Neural progenitor cell (in vitro differentiated cells): Measurements from ENCODE around the gene MYMX. TPM values are rescaled to one million over a fixed set of nuclear protein-coding genes. Genes with fewer than 3 reads are reported as not detected.

ENCODE experiments used
- DNase-seq: peaks from one replicate; pipeline ENCODE4 v3.0.0-alpha.2; 2016; ENCODE audit warnings: low spot score
- H2AFZ ChIP-seq: fragments of 200-600 bp; sonication (generic); replicated peaks from 2 replicates; pipeline ENCODE4 v1.6.1; 2016; ENCODE audit warnings: antibody characterized with exemption
- H3F3A ChIP-seq: fragments of 200-600 bp; sonication (generic); 2 replicates; pipeline ENCODE4 v1.6.1; 2016; ENCODE audit warnings: antibody characterized with exemption, low read depth
- H3K27ac ChIP-seq: fragments of 200-600 bp; sonication (generic); 2 replicates; pipeline ENCODE4 v1.5.1; 2016; ENCODE audit warnings: mild to moderate bottlenecking
- H3K27me3 ChIP-seq: fragments of 200-600 bp; sonication (generic); 2 replicates; pipeline ENCODE4 v1.6.1; 2016; ENCODE audit warnings: mild to moderate bottlenecking, moderate library complexity
- H3K36me3 ChIP-seq: fragments of 200-600 bp; sonication (generic); 2 replicates; pipeline ENCODE4 v1.5.1; 2016
- H3K4me1 ChIP-seq: fragments of 200-600 bp; sonication (generic); 2 replicates; pipeline ENCODE4 v1.6.1; 2016; ENCODE audit warnings: mixed run types
- H3K4me2 ChIP-seq: fragments of 200-600 bp; sonication (generic); 2 replicates; pipeline ENCODE4 v1.6.1; 2016
- H3K4me3 ChIP-seq: fragments of 200-600 bp; sonication (generic); 2 replicates; pipeline ENCODE4 v1.5.1; 2016
- H3K79me2 ChIP-seq: fragments of 200-600 bp; sonication (generic); 2 replicates; pipeline ENCODE4 v1.6.1; 2016; ENCODE audit warnings: low read depth
- H3K9ac ChIP-seq: fragments of 200-600 bp; sonication (generic); 2 replicates; pipeline ENCODE4 v1.6.1; 2016
- H3K9me3 ChIP-seq: fragments of 200-600 bp; sonication (generic); 2 replicates; pipeline ENCODE4 v1.5.1; 2016; ENCODE audit warnings: low read depth
- H4K20me1 ChIP-seq: fragments of 200-600 bp; sonication (generic); 2 replicates; pipeline ENCODE4 v1.6.1; 2016; ENCODE audit warnings: low read depth
- H3K27ac Mint-ChIP-seq: 3 replicates; pipeline ENCODE4 v1.8.0; 2021; ENCODE audit warnings: mixed read lengths
- H3K27me3 Mint-ChIP-seq: 2 replicates; pipeline ENCODE4 v1.8.0; 2022; ENCODE audit warnings: low read depth, mild to moderate bottlenecking, inconsistent platforms, moderate library complexity, mixed read lengths; ENCODE audit not compliant: insufficient read depth
- H3K36me3 Mint-ChIP-seq: 3 replicates; pipeline ENCODE4 v1.8.0; 2021; ENCODE audit warnings: mixed read lengths
- H3K4me1 Mint-ChIP-seq: 3 replicates; pipeline ENCODE4 v1.8.0; 2021; ENCODE audit warnings: mixed read lengths
- H3K4me3 Mint-ChIP-seq: 3 replicates; pipeline ENCODE4 v1.8.0; 2021; ENCODE audit warnings: mild to moderate bottlenecking, moderate library complexity, mixed read lengths
- H3K9me3 Mint-ChIP-seq: 3 replicates; pipeline ENCODE4 v1.8.0; 2020; ENCODE audit warnings: mixed read lengths
- EZH2 ChIP-seq: fragments of 200-600 bp; sonication (generic); IDR thresholded peaks from 2 replicates; pipeline ENCODE4 v1.6.1; 2017; ENCODE audit warnings: antibody characterized with exemption, mild to moderate bottlenecking, moderate library complexity
- EZH2phosphoT487 ChIP-seq: fragments of 200-600 bp; sonication (generic); IDR thresholded peaks from 2 replicates; pipeline ENCODE4 v1.6.1; 2017; ENCODE audit warnings: antibody characterized with exemption
- total RNA-seq: library from RNA; depleted of rRNA; stranded (reverse); fragments of >200 nt; gene quantifications from 2 replicates; pipeline ENCODE4 v1.2.3, GENCODE V29; 2015; ENCODE audit warnings: low replicate concordance
- TF ChIP-seq, protein P1 (sequence below): fragments of 200-600 bp; sonication (generic); IDR thresholded peaks from 2 replicates; pipeline ENCODE4 v1.5.1; 2017; ENCODE audit warnings: antibody characterized with exemption, mild to moderate bottlenecking

MYMX gene
- total RNA-seq, 1 donor from 2014 or later = 0.54 TPM

DNA sequence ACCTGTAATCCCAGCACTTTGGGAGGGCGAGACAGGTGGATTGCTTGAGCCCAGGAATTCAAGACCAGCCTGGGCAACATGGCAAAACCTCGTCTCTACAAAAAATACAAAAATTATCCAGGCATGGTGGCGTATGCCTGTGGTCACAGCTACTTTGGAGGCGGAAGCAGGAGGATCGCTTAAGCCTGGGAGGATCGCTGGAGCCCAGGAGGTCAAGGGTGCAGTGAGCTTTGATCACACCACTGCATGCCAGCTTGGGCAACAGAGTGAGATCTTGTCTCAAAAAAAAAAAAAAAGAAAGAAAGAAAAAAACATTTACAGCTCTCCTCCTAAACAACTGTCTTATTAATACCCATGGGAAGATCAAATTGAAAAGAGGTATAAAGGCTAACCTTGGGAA lies 8.8 kb upstream of the MYMX start:
- Mint-ChIP-seq H3K36me3 (no peaks in the 10 kb centered on the region), H3K27ac (peak overlapping the region; percentile 12), H3K27me3 (peaks cover 8% of the 10 kb centered on the region), H3K4me1 (peaks cover 13% of the 10 kb centered on the region), H3K9me3 (no peaks in the 10 kb centered on the region), H3K4me3 (peak overlapping the region; percentile 18)
- Histone ChIP-seq H3F3A (peaks cover 34% of the 10 kb centered on the region), H3K9ac (no peak overlapping the region), H3K4me2 (no peak overlapping the region), H3K27ac (no peak overlapping the region), H3K9me3 (no peaks in the 10 kb centered on the region), H3K4me1 (peaks cover 20% of the 10 kb centered on the region), H3K4me3 (no peak overlapping the region), H3K36me3 (no peaks in the 10 kb centered on the region), H3K79me2 (no peaks in the 10 kb centered on the region), H2AFZ (no peak overlapping the region), H4K20me1 (no peaks in the 10 kb centered on the region), H3K27me3 (no peaks in the 10 kb centered on the region)
- no peak for TF ChIP-seq EZH2
- no peak for DNase-seq

DNA sequence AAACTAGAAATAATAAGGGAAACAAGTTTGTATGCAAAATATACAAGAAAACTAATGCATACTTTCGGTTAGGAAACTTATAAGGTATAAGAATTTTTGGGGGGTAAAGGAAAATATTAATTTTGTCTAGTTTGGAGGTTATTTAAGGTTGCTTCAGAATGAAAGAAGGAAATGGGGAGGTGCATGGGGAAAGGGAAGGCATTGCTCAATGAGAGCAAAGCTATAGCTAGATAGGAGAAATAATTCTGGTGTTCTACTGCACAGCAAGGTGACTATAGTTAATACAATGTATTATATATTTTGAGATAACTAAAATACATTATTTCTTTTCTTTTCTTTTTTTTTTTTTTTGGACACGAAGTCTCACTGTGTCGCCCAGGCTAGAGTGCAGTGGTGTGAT lies 5.4 kb upstream of the MYMX start:
- TF ChIP-seq, protein P1, sequence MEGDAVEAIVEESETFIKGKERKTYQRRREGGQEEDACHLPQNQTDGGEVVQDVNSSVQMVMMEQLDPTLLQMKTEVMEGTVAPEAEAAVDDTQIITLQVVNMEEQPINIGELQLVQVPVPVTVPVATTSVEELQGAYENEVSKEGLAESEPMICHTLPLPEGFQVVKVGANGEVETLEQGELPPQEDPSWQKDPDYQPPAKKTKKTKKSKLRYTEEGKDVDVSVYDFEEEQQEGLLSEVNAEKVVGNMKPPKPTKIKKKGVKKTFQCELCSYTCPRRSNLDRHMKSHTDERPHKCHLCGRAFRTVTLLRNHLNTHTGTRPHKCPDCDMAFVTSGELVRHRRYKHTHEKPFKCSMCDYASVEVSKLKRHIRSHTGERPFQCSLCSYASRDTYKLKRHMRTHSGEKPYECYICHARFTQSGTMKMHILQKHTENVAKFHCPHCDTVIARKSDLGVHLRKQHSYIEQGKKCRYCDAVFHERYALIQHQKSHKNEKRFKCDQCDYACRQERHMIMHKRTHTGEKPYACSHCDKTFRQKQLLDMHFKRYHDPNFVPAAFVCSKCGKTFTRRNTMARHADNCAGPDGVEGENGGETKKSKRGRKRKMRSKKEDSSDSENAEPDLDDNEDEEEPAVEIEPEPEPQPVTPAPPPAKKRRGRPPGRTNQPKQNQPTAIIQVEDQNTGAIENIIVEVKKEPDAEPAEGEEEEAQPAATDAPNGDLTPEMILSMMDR = no peak
- no peak for TF ChIP-seq EZH2phosphoT487
- no peak for TF ChIP-seq EZH2
- H3K4me2 ChIP-seq = no peak overlapping the region
- no peak overlapping the region for H3K27ac Mint-ChIP-seq
- H3K9me3 ChIP-seq = no peaks in the 10 kb centered on the region
- no peak overlapping the region for H2AFZ ChIP-seq
- peaks cover 13% of the 10 kb centered on the region for H3K4me1 Mint-ChIP-seq
- no peaks in the 10 kb centered on the region for H3K36me3 Mint-ChIP-seq
- peaks cover 8% of the 10 kb centered on the region for H3K27me3 Mint-ChIP-seq
- H3K4me3 ChIP-seq = no peak overlapping the region
- peaks cover 28% of the 10 kb centered on the region for H3F3A ChIP-seq
- DNase-seq = no peak
- H3K4me1 ChIP-seq = peaks cover 13% of the 10 kb centered on the region
- no peak overlapping the region for H3K4me3 Mint-ChIP-seq
- no peaks in the 10 kb centered on the region for H3K79me2 ChIP-seq
- no peaks in the 10 kb centered on the region for H3K9me3 Mint-ChIP-seq
- H3K9ac ChIP-seq = no peak overlapping the region
- no peaks in the 10 kb centered on the region for H3K36me3 ChIP-seq
- no peak overlapping the region for H3K27ac ChIP-seq
- no peaks in the 10 kb centered on the region for H3K27me3 ChIP-seq
- no peaks in the 10 kb centered on the region for H4K20me1 ChIP-seq

DNA sequence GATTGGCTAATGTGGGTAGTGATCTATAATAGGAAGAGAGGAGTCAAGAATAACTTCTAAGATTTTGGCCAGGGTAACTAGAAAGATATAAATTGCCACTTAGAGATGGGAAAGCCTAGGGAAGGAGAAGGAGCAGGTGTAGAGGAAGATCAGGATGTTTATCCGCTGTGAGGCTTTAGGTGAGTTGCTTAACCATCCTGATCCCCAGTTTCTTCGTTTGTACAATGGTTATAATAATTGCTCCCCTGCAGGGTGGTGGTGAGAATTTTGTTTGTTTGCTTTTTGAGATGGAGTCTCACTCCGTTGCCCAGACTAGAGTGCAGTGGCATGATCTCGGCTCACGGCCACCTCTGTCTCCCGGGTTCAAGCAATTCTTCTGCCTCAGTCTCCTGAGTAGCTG lies 2.4 kb upstream of the MYMX start:
- H3K4me3 Mint-ChIP-seq = no peak overlapping the region
- H3K9me3 Mint-ChIP-seq = no peaks in the 10 kb centered on the region
- no peak overlapping the region for H3K27ac ChIP-seq
- H3K4me1 Mint-ChIP-seq = peaks cover 21% of the 10 kb centered on the region
- no peak overlapping the region for H2AFZ ChIP-seq
- H3K4me3 ChIP-seq = no peak overlapping the region
- H3K9ac ChIP-seq = no peak overlapping the region
- peaks cover 13% of the 10 kb centered on the region for H3K27me3 ChIP-seq
- no peaks in the 10 kb centered on the region for H3K9me3 ChIP-seq
- no peak overlapping the region for H3K4me2 ChIP-seq
- H3K36me3 Mint-ChIP-seq = no peaks in the 10 kb centered on the region
- TF ChIP-seq EZH2 (no peak), EZH2phosphoT487 (no peak)
- TF ChIP-seq, protein P1 = no peak
- H3K27me3 Mint-ChIP-seq = peaks cover 14% of the 10 kb centered on the region
- no peaks in the 10 kb centered on the region for H4K20me1 ChIP-seq
- H3K79me2 ChIP-seq = no peaks in the 10 kb centered on the region
- no peak overlapping the region for H3K27ac Mint-ChIP-seq
- H3F3A ChIP-seq = peaks cover 34% of the 10 kb centered on the region
- DNase-seq = no peak
- H3K36me3 ChIP-seq = no peaks in the 10 kb centered on the region
- H3K4me1 ChIP-seq = peaks cover 29% of the 10 kb centered on the region

DNA sequence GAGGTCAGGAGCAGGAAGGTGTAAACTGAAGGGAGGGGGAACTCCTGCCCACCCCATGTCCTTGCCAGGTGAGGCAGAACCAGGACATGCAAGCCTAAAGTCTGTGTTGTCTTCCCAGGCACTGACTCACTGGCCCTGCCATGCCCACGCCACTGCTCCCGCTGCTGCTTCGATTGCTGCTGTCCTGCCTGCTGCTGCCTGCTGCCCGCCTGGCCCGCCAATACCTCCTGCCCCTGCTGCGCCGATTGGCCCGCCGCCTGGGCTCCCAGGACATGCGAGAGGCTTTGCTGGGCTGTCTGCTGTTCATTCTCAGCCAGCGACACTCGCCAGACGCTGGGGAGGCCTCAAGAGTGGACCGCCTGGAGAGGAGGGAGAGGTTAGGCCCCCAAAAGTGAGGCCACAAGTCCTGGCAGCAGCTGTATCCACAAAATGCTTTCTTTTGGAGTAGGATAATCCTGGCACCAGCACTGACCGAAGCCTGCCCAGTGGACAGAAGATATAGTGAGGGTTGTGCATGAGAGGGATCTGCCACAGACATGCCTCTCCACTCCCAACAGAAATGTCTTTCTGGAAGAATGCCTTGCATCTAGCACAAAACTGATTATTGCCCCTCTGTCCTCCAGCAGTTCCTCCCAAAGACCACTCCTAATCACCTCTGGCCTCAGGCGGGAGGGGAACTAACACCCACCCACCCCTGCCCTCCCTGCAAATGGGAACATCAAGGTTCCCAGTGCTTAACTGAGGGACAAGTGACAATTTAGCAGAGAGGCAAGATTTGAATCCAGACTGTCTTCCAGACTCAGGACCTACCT lies 812 bp downstream of the MYMX start:
- Mint-ChIP-seq H3K27ac (no peak overlapping the region), H3K4me3 (peak overlapping the region; percentile 41)
- H3K4me3 ChIP-seq = no peak overlapping the region

More for the DNA sequence above, 812 bp downstream of the MYMX start:
- no peak overlapping the region for H2AFZ ChIP-seq
- Mint-ChIP-seq H3K9me3 (no peaks in the 10 kb centered on the region), H3K4me1 (peaks cover 34% of the 10 kb centered on the region), H3K27me3 (peaks cover 11% of the 10 kb centered on the region), H3K36me3 (peaks cover 3% of the 10 kb centered on the region)
- H3F3A ChIP-seq = peaks cover 65% of the 10 kb centered on the region
- H3K4me1 ChIP-seq = peaks cover 43% of the 10 kb centered on the region
- TF ChIP-seq EZH2phosphoT487 (no peak), EZH2 (no peak)
- TF ChIP-seq, protein P1 = no peak
- peak; percentile 71 for DNase-seq
- H3K36me3 ChIP-seq = no peaks in the 10 kb centered on the region
- H3K4me2 ChIP-seq = peak overlapping the region; percentile 73
- no peaks in the 10 kb centered on the region for H3K9me3 ChIP-seq
- H3K79me2 ChIP-seq = no peaks in the 10 kb centered on the region
- H4K20me1 ChIP-seq = no peaks in the 10 kb centered on the region
- H3K27ac ChIP-seq = no peak overlapping the region
- no peak overlapping the region for H3K9ac ChIP-seq
- peaks cover 13% of the 10 kb centered on the region for H3K27me3 ChIP-seq
